H9 (cell line): ENCODE data around the gene WDR27. TPM values are rescaled to one million over a fixed set of nuclear protein-coding genes. Genes with fewer than 3 reads are reported as not detected.

Experiments used
- DNase-seq: peaks from one replicate; pipeline ENCODE4 v3.0.0-alpha.2; 2017
- H2AFZ ChIP-seq: one replicate; pipeline ENCODE4 v1.6.1; 2013; ENCODE audit warnings: mild to moderate bottlenecking, low read length, control low read depth, moderate library complexity
- H2AK5ac ChIP-seq: 2 replicates; pipeline ENCODE4 v1.6.1; 2013; ENCODE audit warnings: low read length, control low read depth, mixed read lengths; ENCODE audit not compliant: insufficient read length
- H2BK120ac ChIP-seq: one replicate; pipeline ENCODE4 v1.6.1; 2013; ENCODE audit warnings: low read depth, mild to moderate bottlenecking, low read length, control low read depth, inconsistent platforms; ENCODE audit not compliant: poor library complexity, severe bottlenecking
- H2BK12ac ChIP-seq: 2 replicates; pipeline ENCODE4 v1.6.1; 2013; ENCODE audit warnings: low read length, control low read depth, mixed read lengths, low read depth; ENCODE audit not compliant: insufficient read length
- H2BK15ac ChIP-seq: 2 replicates; pipeline ENCODE4 v1.6.1; 2013; ENCODE audit warnings: low read depth, low read length, control low read depth
- H2BK20ac ChIP-seq: one replicate; pipeline ENCODE4 v1.6.1; 2013; ENCODE audit warnings: low read depth, mild to moderate bottlenecking, low read length, control low read depth, inconsistent platforms; ENCODE audit not compliant: poor library complexity, severe bottlenecking
- H2BK5ac ChIP-seq: 2 replicates; pipeline ENCODE4 v1.6.1; 2013; ENCODE audit warnings: low read length, control low read depth, mixed read lengths; ENCODE audit not compliant: insufficient read length
- H3K14ac ChIP-seq: 2 replicates; pipeline ENCODE4 v1.6.1; 2013; ENCODE audit warnings: low read length, control low read depth; ENCODE audit not compliant: insufficient read depth
- H3K18ac ChIP-seq: 2 replicates; pipeline ENCODE4 v1.6.1; 2013; ENCODE audit warnings: low read depth, mild to moderate bottlenecking, mixed read lengths, low read length, control low read depth; ENCODE audit not compliant: insufficient read length
- H3K23ac ChIP-seq: 2 replicates; pipeline ENCODE4 v1.6.1; 2013; ENCODE audit warnings: low read length, control low read depth, mixed read lengths, low read depth; ENCODE audit not compliant: insufficient read length
- H3K23me2 ChIP-seq: 2 replicates; pipeline ENCODE4 v1.6.1; 2013; ENCODE audit warnings: low read depth, mild to moderate bottlenecking, mixed read lengths, low read length, control low read depth; ENCODE audit not compliant: insufficient read length, poor library complexity, severe bottlenecking
- H3K27ac ChIP-seq: 2 replicates; pipeline ENCODE4 v1.5.1; 2013; ENCODE audit warnings: low read length, control low read depth, mixed read lengths, low read depth; ENCODE audit not compliant: insufficient read length
- H3K27me3 ChIP-seq: 2 replicates; pipeline ENCODE4 v1.6.1; 2013; ENCODE audit warnings: low read length, control low read depth, inconsistent platforms; ENCODE audit not compliant: insufficient read depth
- H3K4ac ChIP-seq: 2 replicates; pipeline ENCODE4 v1.6.1; 2013; ENCODE audit warnings: low read depth, mild to moderate bottlenecking, control low read depth, inconsistent platforms, low read length, moderate library complexity
- H3K4me1 ChIP-seq: 2 replicates; pipeline ENCODE4 v1.6.1; 2013; ENCODE audit warnings: low read length, control low read depth, inconsistent platforms; ENCODE audit not compliant: insufficient read depth
- H3K4me2 ChIP-seq: 2 replicates; pipeline ENCODE4 v1.6.1; 2013; ENCODE audit warnings: low read length, control low read depth, mixed read lengths; ENCODE audit not compliant: insufficient read length, insufficient read depth
- H3K56ac ChIP-seq: 2 replicates; pipeline ENCODE4 v1.6.1; 2013; ENCODE audit warnings: low read depth, mild to moderate bottlenecking, mixed read lengths, low read length, control low read depth; ENCODE audit not compliant: insufficient read length
- H3K79me1 ChIP-seq: 2 replicates; pipeline ENCODE4 v1.6.1; 2013; ENCODE audit warnings: low read depth, mild to moderate bottlenecking, moderate library complexity, low read length, control low read depth, inconsistent platforms; ENCODE audit not compliant: insufficient read depth, poor library complexity, severe bottlenecking
- H3K79me2 ChIP-seq: 2 replicates; pipeline ENCODE4 v1.6.1; 2013; ENCODE audit warnings: low read length, control low read depth, inconsistent platforms; ENCODE audit not compliant: insufficient read depth
- H3K9ac ChIP-seq: 2 replicates; pipeline ENCODE4 v1.6.1; 2013; ENCODE audit warnings: low read length, control low read depth, mixed read lengths; ENCODE audit not compliant: insufficient read length; ENCODE audit errors: extremely low read depth
- H3K9me3 ChIP-seq: one replicate; pipeline ENCODE4 v1.6.1; 2013; ENCODE audit warnings: low read depth, low read length, inconsistent platforms; ENCODE audit not compliant: control insufficient read depth
- H3T11ph ChIP-seq: one replicate; pipeline ENCODE4 v1.6.1; 2013; ENCODE audit warnings: mild to moderate bottlenecking, low read length, control low read depth, inconsistent platforms
- H4K20me1 ChIP-seq: one replicate; pipeline ENCODE4 v1.6.1; 2013; ENCODE audit not compliant: control insufficient read depth, insufficient read length, insufficient read depth
- H4K5ac ChIP-seq: 2 replicates; pipeline ENCODE4 v1.6.1; 2013; ENCODE audit warnings: low read depth, mild to moderate bottlenecking, mixed read lengths, low read length, control low read depth; ENCODE audit not compliant: insufficient read length
- H4K8ac ChIP-seq: replicated peaks from 2 replicates; pipeline ENCODE4 v1.6.1; 2013; ENCODE audit warnings: low read length, control low read depth, mixed read lengths, low read depth; ENCODE audit not compliant: insufficient read length
- H4K91ac ChIP-seq: 2 replicates; pipeline ENCODE4 v1.6.1; 2013; ENCODE audit warnings: low read depth, mild to moderate bottlenecking, moderate library complexity, mixed read lengths, low read length, control low read depth; ENCODE audit not compliant: insufficient read length
- H3K27ac Mint-ChIP-seq, 3 experiments: 2 replicates in 2 of 3; 3 replicates in 1 of 3; pipeline ENCODE4 v1.8.0; 2020 to 2021; ENCODE audit warnings: mixed read lengths in 3 of 3, mild to moderate bottlenecking in 1 of 3, moderate library complexity in 1 of 3
- H3K27me3 Mint-ChIP-seq: 2 replicates; pipeline ENCODE4 v1.8.0; 2021; ENCODE audit warnings: low read depth, mild to moderate bottlenecking, moderate library complexity, mixed read lengths
- H3K36me3 Mint-ChIP-seq, 3 experiments: 2 replicates in 2 of 3; 3 replicates in 1 of 3; pipeline ENCODE4 v1.8.0; 2020 to 2021; ENCODE audit warnings: low read depth in 3 of 3, mixed read lengths in 3 of 3; ENCODE audit not compliant: insufficient read depth in 1 of 3
- H3K4me1 Mint-ChIP-seq, 2 experiments: 2 replicates each; pipeline ENCODE4 v1.8.0; 2020; ENCODE audit warnings: mixed read lengths in 2 of 2
- H3K4me3 Mint-ChIP-seq, 2 experiments: 2 replicates in 1 of 2; 3 replicates in 1 of 2; pipeline ENCODE4 v1.8.0; 2020 to 2021; ENCODE audit warnings: mild to moderate bottlenecking in 2 of 2, mixed read lengths in 2 of 2, moderate library complexity in 1 of 2
- H3K9me3 Mint-ChIP-seq, 2 experiments: 2 replicates in 1 of 2; 3 replicates in 1 of 2; pipeline ENCODE4 v1.8.0; 2020; ENCODE audit warnings: mild to moderate bottlenecking in 2 of 2, mixed read lengths in 2 of 2, moderate library complexity in 1 of 2
- CTCF ChIP-seq: fragments of 200-600 bp; sonication (generic); conservative IDR thresholded peaks from 3 replicates; pipeline ENCODE4 v1.8.0; 2021; ENCODE audit warnings: antibody characterized with exemption, mild to moderate bottlenecking
- WGBS: extraction: QIAGEN DNeasy Blood & Tissue Kit; methylation state at CpG from one replicate; pipeline ENCODE4 v1.1.7; 2013; ENCODE audit warnings: missing lambda C conversion rate, low lambda C conversion rate, mixed read lengths; ENCODE audit not compliant: insufficient read length; ENCODE audit errors: extremely low coverage; 5-methylcytosine and 5-hydroxymethylcytosine counted together
- total RNA-seq: library from RNA; stranded (reverse); gene quantifications from 2 replicates; pipeline ENCODE4 v1.2.1, GENCODE V29; 2021

Gene WDR27
- total RNA-seq, 1 experiment from 2014 or later, result 48.7 TPM

GRCh38 chr6:169657284-169657610 is 44.6 kb downstream of the WDR27 start:
- no peak overlapping the region for H2AFZ ChIP-seq
- H3K9ac ChIP-seq, result no peak overlapping the region
- H2BK120ac ChIP-seq, result no peak overlapping the region
- H3K4me2 ChIP-seq, result no peak overlapping the region
- no peak overlapping the region for H3K56ac ChIP-seq
- no peak overlapping the region; the same call in 1 of the 2 replicates for H3K14ac ChIP-seq
- Mint-ChIP-seq H3K4me3 (no peak overlapping the region; a peak in 1 of 5 replicates), H3K36me3 (peaks cover 61 to 82% (median 68%) of the 10 kb centered on the region in 3 experiments), H3K9me3 (peaks cover 7 to 9% of the 10 kb centered on the region in 2 experiments; a peak in 2 of 5 replicates), H3K27ac (no peak overlapping the region), H3K27me3 (no peaks in the 10 kb centered on the region), H3K4me1 (peaks cover 6 to 7% of the 10 kb centered on the region in 2 experiments)
- H3T11ph ChIP-seq, result no peak overlapping the region
- H4K5ac ChIP-seq, result no peak overlapping the region
- no peak overlapping the region for H3K27ac ChIP-seq
- H4K20me1 ChIP-seq, result no peaks in the 10 kb centered on the region
- H3K4ac ChIP-seq, result no peak overlapping the region
- no peak overlapping the region for H2BK15ac ChIP-seq
- no peak for TF ChIP-seq CTCF
- H3K4me1 ChIP-seq, result no peaks in the 10 kb centered on the region
- H3K9me3 ChIP-seq, result peaks cover 9% of the 10 kb centered on the region
- no peak overlapping the region for H4K8ac ChIP-seq
- no peak for DNase-seq
- no peaks in the 10 kb centered on the region for H3K23me2 ChIP-seq
- H2BK5ac ChIP-seq, result no peak overlapping the region
- H3K18ac ChIP-seq, result no peak overlapping the region
- no peak overlapping the region for H2BK20ac ChIP-seq
- WGBS, result no CpG with 5 or more reads among the region's 13 CpGs
- no peak overlapping the region for H2AK5ac ChIP-seq
- H3K79me2 ChIP-seq, result no peaks in the 10 kb centered on the region
- no peak overlapping the region for H3K23ac ChIP-seq
- no peak overlapping the region for H4K91ac ChIP-seq
- no peaks in the 10 kb centered on the region for H3K79me1 ChIP-seq
- no peaks in the 10 kb centered on the region for H3K27me3 ChIP-seq
- no peak overlapping the region for H2BK12ac ChIP-seq
